Trophoblast cell (in vitro differentiated cells and primary cell): ENCODE measurements around the gene MCF2L2.

Experiments used
- DNase-seq, 2 donors: peaks; one replicate each; pipeline ENCODE4 v3.0.0-alpha.2; 2016
- H2AFZ ChIP-seq: 2 replicates; pipeline ENCODE4 v1.6.1; 2013; ENCODE audit warnings: low read length, moderate library complexity, mild to moderate bottlenecking; ENCODE audit not compliant: insufficient read depth, poor library complexity
- H2AK5ac ChIP-seq: 2 replicates; pipeline ENCODE4 v1.6.1; 2013; ENCODE audit warnings: mild to moderate bottlenecking, low read length
- H2BK120ac ChIP-seq: 2 replicates; pipeline ENCODE4 v1.6.1; 2013; ENCODE audit warnings: low read length, mild to moderate bottlenecking, moderate library complexity; ENCODE audit not compliant: insufficient read depth, poor library complexity
- H2BK12ac ChIP-seq: 2 replicates; pipeline ENCODE4 v1.6.1; 2013; ENCODE audit warnings: mild to moderate bottlenecking, low read length, moderate library complexity
- H2BK5ac ChIP-seq: 2 replicates; pipeline ENCODE4 v1.6.1; 2013; ENCODE audit warnings: low read length, low read depth, moderate library complexity, mild to moderate bottlenecking; ENCODE audit not compliant: poor library complexity
- H3K14ac ChIP-seq: 2 replicates; pipeline ENCODE4 v1.6.1; 2013; ENCODE audit warnings: mild to moderate bottlenecking, low read length
- H3K18ac ChIP-seq: 2 replicates; pipeline ENCODE4 v1.6.1; 2013; ENCODE audit warnings: mild to moderate bottlenecking, low read length
- H3K23ac ChIP-seq: 2 replicates; pipeline ENCODE4 v1.6.1; 2013; ENCODE audit warnings: low read length
- H3K27ac ChIP-seq: 2 replicates; pipeline ENCODE4 v1.5.1; 2013; ENCODE audit warnings: low read depth, mild to moderate bottlenecking, inconsistent platforms, low read length, moderate library complexity
- H3K27me3 ChIP-seq: 2 replicates; pipeline ENCODE4 v1.6.1; 2013; ENCODE audit warnings: inconsistent platforms, mild to moderate bottlenecking, low read length, moderate library complexity; ENCODE audit not compliant: insufficient read depth
- H3K36me3 ChIP-seq, 2 experiments: 1 replicate in 1 of 2; 2 replicates in 1 of 2; pipeline ENCODE4 v1.6.1; 2013; ENCODE audit warnings: low read length in 2 of 2, mild to moderate bottlenecking in 2 of 2, moderate library complexity in 1 of 2; ENCODE audit not compliant: insufficient read depth in 2 of 2, control insufficient read depth in 1 of 2
- H3K4ac ChIP-seq: 2 replicates; pipeline ENCODE4 v1.6.1; 2013; ENCODE audit warnings: low read depth, mild to moderate bottlenecking, low read length, moderate library complexity
- H3K4me1 ChIP-seq, 2 experiments: 1 replicate in 1 of 2; 2 replicates in 1 of 2; pipeline ENCODE4 v1.6.1; 2013; ENCODE audit warnings: low read length in 2 of 2, mild to moderate bottlenecking in 2 of 2, moderate library complexity in 1 of 2; ENCODE audit not compliant: insufficient read depth in 2 of 2, control insufficient read depth in 1 of 2
- H3K4me2 ChIP-seq: 2 replicates; pipeline ENCODE4 v1.6.1; 2013; ENCODE audit warnings: inconsistent platforms, mild to moderate bottlenecking, low read length, moderate library complexity
- H3K4me3 ChIP-seq: 2 replicates; pipeline ENCODE4 v1.5.1; 2013; ENCODE audit warnings: mild to moderate bottlenecking, low read depth, low read length, inconsistent platforms
- H3K79me1 ChIP-seq: one replicate; pipeline ENCODE4 v1.6.1; 2013; ENCODE audit warnings: low read length
- H3K79me2 ChIP-seq: 2 replicates; pipeline ENCODE4 v1.6.1; 2013; ENCODE audit warnings: low read length, mild to moderate bottlenecking; ENCODE audit not compliant: control insufficient read depth, insufficient read depth, poor library complexity
- H3K9ac ChIP-seq: 2 replicates; pipeline ENCODE4 v1.6.1; 2013; ENCODE audit warnings: mild to moderate bottlenecking, low read length
- H3K9me3 ChIP-seq: 2 replicates; pipeline ENCODE4 v1.6.1; 2013; ENCODE audit warnings: low read depth, mild to moderate bottlenecking, control low read depth, inconsistent platforms, low read length; ENCODE audit not compliant: insufficient read depth
- H4K12ac ChIP-seq: 2 replicates; pipeline ENCODE4 v1.6.1; 2013; ENCODE audit warnings: low read depth, mild to moderate bottlenecking, low read length, moderate library complexity
- H4K8ac ChIP-seq: 2 replicates; pipeline ENCODE4 v1.6.1; 2013; ENCODE audit warnings: low read depth, mild to moderate bottlenecking, low read length, moderate library complexity
- H4K91ac ChIP-seq: one replicate; pipeline ENCODE4 v1.6.1; 2013; ENCODE audit warnings: low read depth, mild to moderate bottlenecking, low read length, moderate library complexity
- WGBS: extraction: QIAGEN DNeasy Blood & Tissue Kit; methylation state at CpG from one replicate; pipeline ENCODE4 v1.1.7; 2013; ENCODE audit warnings: missing lambda C conversion rate; ENCODE audit not compliant: insufficient read length, insufficient coverage; ENCODE audit errors: extremely low coverage; 5-methylcytosine and 5-hydroxymethylcytosine counted together

The MCF2L2 gene

DNA sequence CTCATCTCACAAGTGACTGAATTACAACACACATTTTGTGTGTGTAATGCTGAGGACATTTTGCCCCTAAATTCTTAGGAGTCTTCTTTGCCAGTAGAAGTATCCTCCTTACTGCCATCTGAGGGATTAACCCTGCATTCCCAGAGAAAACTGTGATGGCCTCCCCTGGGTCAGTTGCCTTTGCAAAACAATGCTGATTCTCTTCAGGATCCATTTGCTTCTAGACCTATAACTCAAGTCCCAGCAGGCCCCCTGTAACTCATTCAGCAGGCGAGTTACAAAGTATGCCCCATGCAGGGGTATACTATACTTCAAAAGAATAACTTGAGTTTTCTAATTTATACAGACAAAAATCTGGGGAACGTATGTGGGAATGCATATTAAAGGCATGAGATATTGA is 6.6 kb upstream of the MCF2L2 start:
- Histone ChIP-seq H3K27ac (no peak overlapping the region), H3K9me3 (no peaks in the 10 kb centered on the region), H3K9ac (no peak overlapping the region), H3K4ac (no peak overlapping the region), H3K79me1 (no peaks in the 10 kb centered on the region), H3K36me3 (no peaks in the 10 kb centered on the region), H3K79me2 (no peaks in the 10 kb centered on the region), H3K4me2 (no peak overlapping the region), H3K14ac (no peak overlapping the region), H4K91ac (no peak overlapping the region), H3K4me1 (no peaks in the 10 kb centered on the region), H4K12ac (no peak overlapping the region), H2BK120ac (no peak overlapping the region), H2BK5ac (no peak overlapping the region), H2AFZ (no peak overlapping the region), H3K4me3 (no peak overlapping the region), H3K23ac (no peak overlapping the region), H3K27me3 (no peaks in the 10 kb centered on the region), H2AK5ac (no peak overlapping the region), H2BK12ac (no peak overlapping the region), H4K8ac (no peak overlapping the region), H3K18ac (no peak overlapping the region)
- DNase-seq: no peak
- WGBS: no CpG with 5 or more reads among the region's 2 CpGs

- no peak overlapping the region for H3K27ac ChIP-seq
- no peak overlapping the region for H3K23ac ChIP-seq
- H2AK5ac ChIP-seq: no peak overlapping the region
- H3K9me3 ChIP-seq: no peaks in the 10 kb centered on the region
- H4K8ac ChIP-seq: no peak overlapping the region
- no peak overlapping the region for H3K4ac ChIP-seq
- H3K27me3 ChIP-seq: no peaks in the 10 kb centered on the region
- no peaks in the 10 kb centered on the region for H3K36me3 ChIP-seq
- no peak overlapping the region for H3K14ac ChIP-seq
- DNase-seq: no peak
- H3K18ac ChIP-seq: no peak overlapping the region
- H2BK5ac ChIP-seq: no peak overlapping the region
- H2AFZ ChIP-seq: no peak overlapping the region
- H3K79me1 ChIP-seq: no peaks in the 10 kb centered on the region
- no peak overlapping the region for H4K91ac ChIP-seq
- no peaks in the 10 kb centered on the region for H3K79me2 ChIP-seq
- H4K12ac ChIP-seq: no peak overlapping the region
- no peak overlapping the region for H3K9ac ChIP-seq
- no peak overlapping the region for H3K4me2 ChIP-seq
- H3K4me3 ChIP-seq: no peak overlapping the region
- no peaks in the 10 kb centered on the region for H3K4me1 ChIP-seq
- no CpG with 5 or more reads among the region's 9 CpGs for WGBS
- no peak overlapping the region for H2BK12ac ChIP-seq
- H2BK120ac ChIP-seq: no peak overlapping the region
These were observed 6.1 kb upstream of the MCF2L2 start for GRCh38 chr3:183434503-183434902.

DNA sequence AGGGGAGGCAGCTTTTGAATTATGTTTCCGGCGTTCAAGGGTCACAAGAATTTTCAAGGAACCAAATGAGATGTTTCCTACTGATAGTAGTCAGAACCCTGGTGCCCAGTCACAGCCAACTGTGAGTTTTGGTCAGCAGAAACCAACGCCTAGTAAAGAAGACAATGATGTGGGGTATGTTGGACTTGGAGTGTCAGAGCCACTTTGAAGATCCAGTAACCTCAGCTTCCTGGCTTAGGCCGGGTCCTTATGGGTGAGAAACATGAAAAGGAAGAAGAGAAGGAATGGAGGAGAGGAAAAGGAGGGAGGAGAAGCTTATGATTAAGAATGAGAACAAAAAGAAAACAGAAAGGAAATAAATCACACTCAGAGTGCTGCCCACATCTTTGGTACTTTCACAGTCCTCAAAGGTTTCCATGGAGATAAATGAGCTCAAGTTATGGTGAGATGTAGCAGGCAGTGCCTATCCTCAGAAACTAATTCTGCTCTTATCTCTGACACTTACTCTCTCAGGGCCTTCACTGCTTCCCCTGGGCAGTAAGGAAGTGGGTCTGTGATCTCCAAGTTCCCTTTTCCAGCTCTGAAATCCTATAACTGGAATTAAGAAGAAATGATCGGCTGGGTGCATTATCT is 2.0 kb upstream of the MCF2L2 start:
- H3K14ac ChIP-seq: no peak overlapping the region
- WGBS: no CpG with 5 or more reads among the region's 5 CpGs
- H4K91ac ChIP-seq: no peak overlapping the region
- no peak overlapping the region for H3K4ac ChIP-seq
- no peaks in the 10 kb centered on the region for H3K9me3 ChIP-seq
- no peak overlapping the region for H3K9ac ChIP-seq
- H3K23ac ChIP-seq: no peak overlapping the region
- no peak overlapping the region for H3K4me3 ChIP-seq
- peaks cover 23% of the 10 kb centered on the region for H3K27me3 ChIP-seq
- H3K4me1 ChIP-seq: peaks cover 3 to 6% of the 10 kb centered on the region in 2 experiments
- no peak for DNase-seq
- no peak overlapping the region for H3K18ac ChIP-seq
- no peak overlapping the region for H4K12ac ChIP-seq
- H3K4me2 ChIP-seq: no peak overlapping the region
- no peak overlapping the region for H2BK5ac ChIP-seq
- no peak overlapping the region for H3K27ac ChIP-seq
- no peaks in the 10 kb centered on the region for H3K79me1 ChIP-seq
- H2AFZ ChIP-seq: no peak overlapping the region
- no peaks in the 10 kb centered on the region for H3K36me3 ChIP-seq
- H3K79me2 ChIP-seq: no peaks in the 10 kb centered on the region
- no peak overlapping the region for H2BK12ac ChIP-seq
- H2BK120ac ChIP-seq: no peak overlapping the region
- H4K8ac ChIP-seq: no peak overlapping the region
- no peak overlapping the region for H2AK5ac ChIP-seq

GRCh38 chr3:183427876-183428446 is 458 bp downstream of the MCF2L2 start:
- Histone ChIP-seq H3K4me2 (peak overlapping the region; percentile 90), H4K12ac (no peak overlapping the region), H3K4me3 (peak overlapping the region; percentile 70), H4K91ac (no peak overlapping the region), H3K4me1 (peaks cover 3 to 6% of the 10 kb centered on the region in 2 experiments), H2BK5ac (no peak overlapping the region), H4K8ac (no peak overlapping the region), H3K9ac (no peak overlapping the region), H2AFZ (no peak overlapping the region), H3K27me3 (peaks cover 23% of the 10 kb centered on the region), H3K36me3 (no peaks in the 10 kb centered on the region), H3K14ac (no peak overlapping the region), H3K79me2 (no peaks in the 10 kb centered on the region), H3K27ac (no peak overlapping the region), H3K4ac (no peak overlapping the region), H3K9me3 (no peaks in the 10 kb centered on the region), H3K18ac (no peak overlapping the region), H3K23ac (no peak overlapping the region), H2BK12ac (no peak overlapping the region), H3K79me1 (no peaks in the 10 kb centered on the region), H2AK5ac (no peak overlapping the region), H2BK120ac (no peak overlapping the region)
- WGBS: no CpG with 5 or more reads among the region's 47 CpGs
- DNase-seq: peak in 1 of 2 donors; percentile 31
